Fibroblast of lung (primary cell): Measurements from ENCODE around the gene OSBPL6. TPM values are rescaled to one million over a fixed set of nuclear protein-coding genes. Genes with fewer than 3 reads are reported as not detected.

Experiments
- DNase-seq, 2 donors: peaks; one replicate each; pipeline versions ENCODE4 v3.0.0 to v3.0.0-alpha.2; 2010; ENCODE audit warnings: low read depth in 2 of 2
- H2AFZ ChIP-seq: 2 replicates; pipeline ENCODE4 v1.5.1; 2012; ENCODE audit warnings: low read length, control low read depth, inconsistent platforms
- H3K27ac ChIP-seq: 2 replicates; pipeline ENCODE4 v1.5.1; 2011; ENCODE audit warnings: low read length, control low read depth; ENCODE audit not compliant: insufficient read depth
- H3K27me3 ChIP-seq: 2 replicates; pipeline ENCODE4 v1.5.1; 2011; ENCODE audit warnings: mild to moderate bottlenecking, low read length; ENCODE audit not compliant: control insufficient read depth, insufficient read depth
- H3K36me3 ChIP-seq: 2 replicates; pipeline ENCODE4 v1.5.1; 2011; ENCODE audit warnings: low read length; ENCODE audit not compliant: control insufficient read depth, insufficient read depth
- H3K4me1 ChIP-seq: 2 replicates; pipeline ENCODE4 v1.5.1; 2011; ENCODE audit warnings: low read length; ENCODE audit not compliant: control insufficient read depth, insufficient read depth; ENCODE audit errors: extremely low read depth
- H3K4me2 ChIP-seq: 2 replicates; pipeline ENCODE4 v1.5.1; 2011; ENCODE audit warnings: low read length, control low read depth; ENCODE audit not compliant: insufficient read depth; ENCODE audit errors: extremely low read depth
- H3K4me3 ChIP-seq, 4 experiments: fragments of 200-600 bp in 1 of 4; sonication (generic) in 1 of 4; replicated peaks in 1 of 4; 2 replicates each; pipeline ENCODE4 v1.5.1; 2011 to 2016; ENCODE audit warnings: low read length in 4 of 4, low read depth in 3 of 4, mild to moderate bottlenecking in 3 of 4, control low read depth in 2 of 4, inconsistent platforms in 1 of 4, mixed read lengths in 1 of 4; ENCODE audit not compliant: insufficient read depth in 1 of 4; ENCODE audit errors: control extremely low read depth in 1 of 4
- H3K79me2 ChIP-seq: 2 replicates; pipeline ENCODE4 v1.5.1; 2012; ENCODE audit warnings: mild to moderate bottlenecking, low read length, inconsistent platforms; ENCODE audit not compliant: control insufficient read depth, insufficient read depth
- H3K9ac ChIP-seq: 2 replicates; pipeline ENCODE4 v1.5.1; 2011; ENCODE audit warnings: mild to moderate bottlenecking, low read length, control low read depth; ENCODE audit not compliant: insufficient read depth
- H3K9me3 ChIP-seq: 2 replicates; pipeline ENCODE4 v1.5.1; 2012; ENCODE audit warnings: low read depth, low read length; ENCODE audit not compliant: control insufficient read depth, insufficient read depth
- H4K20me1 ChIP-seq: 2 replicates; pipeline ENCODE4 v1.5.1; 2011; ENCODE audit warnings: low read length; ENCODE audit not compliant: control insufficient read depth, insufficient read depth; ENCODE audit errors: extremely low read depth
- CTCF ChIP-seq, 2 donors: IDR thresholded peaks in 1 of 2; conservative IDR thresholded peaks in 1 of 2; 1 replicate in 1 of 2; 2 replicates in 1 of 2; pipeline ENCODE4 v1.5.1; 2011 to 2012; ENCODE audit warnings: low read length in 2 of 2, control low read depth in 1 of 2, inconsistent platforms in 1 of 2, low read depth in 1 of 2, mild to moderate bottlenecking in 1 of 2
- EZH2 ChIP-seq: IDR thresholded peaks from 2 replicates; pipeline ENCODE4 v1.5.1; 2012; ENCODE audit warnings: low read length, control low read depth, mild to moderate bottlenecking; ENCODE audit errors: missing control alignments
- polyA plus RNA-seq, 2 donors: library from polyadenylated mRNA; depleted of rRNA in 1 of 2; stranded (reverse) in 1 of 2; unstranded in 1 of 2; fragments of >200 nt; gene quantifications; 2 replicates each; pipeline ENCODE4 v1.2.1, GENCODE V29; 2011 to 2012; ENCODE audit warnings: missing spikeins in 1 of 2
- total RNA-seq: library from RNA; depleted of rRNA; stranded (reverse); fragments of >200 nt; gene quantifications from 2 replicates; pipeline ENCODE4 v1.2.1, GENCODE V29; 2014

The OSBPL6 gene
- total and polyA plus RNA-seq, 2 donors (not counting 1 experiment from before 2014, with no cell fraction given) = 1.0 to 5.3 TPM

- no peaks in the 10 kb centered on the region for H3K9me3 ChIP-seq
- no peak overlapping the region for H2AFZ ChIP-seq
- no peak overlapping the region for H3K27ac ChIP-seq
- peak in 1 of 2 donors; percentile 45 for DNase-seq
- H3K9ac ChIP-seq = no peak overlapping the region
- H3K4me2 ChIP-seq = no peak overlapping the region
- H4K20me1 ChIP-seq = no peaks in the 10 kb centered on the region
- TF ChIP-seq EZH2 = no peak
- no peak for TF ChIP-seq CTCF (conservative IDR thresholded peaks at IDR 0.05 in 1 of 2, IDR thresholded peaks at IDR 0.05 in 1 of 2; ENCODE audit: low read depth in 1 of 2, low read length in 2 of 2)
- H3K4me3 ChIP-seq = no peak overlapping the region
- H3K27me3 ChIP-seq = no peaks in the 10 kb centered on the region
- no peaks in the 10 kb centered on the region for H3K36me3 ChIP-seq
- H3K4me1 ChIP-seq = no peaks in the 10 kb centered on the region
- no peaks in the 10 kb centered on the region for H3K79me2 ChIP-seq
Measured at GRCh38 chr2:178268435-178268834, 74.1 kb downstream of the OSBPL6 start.

DNA sequence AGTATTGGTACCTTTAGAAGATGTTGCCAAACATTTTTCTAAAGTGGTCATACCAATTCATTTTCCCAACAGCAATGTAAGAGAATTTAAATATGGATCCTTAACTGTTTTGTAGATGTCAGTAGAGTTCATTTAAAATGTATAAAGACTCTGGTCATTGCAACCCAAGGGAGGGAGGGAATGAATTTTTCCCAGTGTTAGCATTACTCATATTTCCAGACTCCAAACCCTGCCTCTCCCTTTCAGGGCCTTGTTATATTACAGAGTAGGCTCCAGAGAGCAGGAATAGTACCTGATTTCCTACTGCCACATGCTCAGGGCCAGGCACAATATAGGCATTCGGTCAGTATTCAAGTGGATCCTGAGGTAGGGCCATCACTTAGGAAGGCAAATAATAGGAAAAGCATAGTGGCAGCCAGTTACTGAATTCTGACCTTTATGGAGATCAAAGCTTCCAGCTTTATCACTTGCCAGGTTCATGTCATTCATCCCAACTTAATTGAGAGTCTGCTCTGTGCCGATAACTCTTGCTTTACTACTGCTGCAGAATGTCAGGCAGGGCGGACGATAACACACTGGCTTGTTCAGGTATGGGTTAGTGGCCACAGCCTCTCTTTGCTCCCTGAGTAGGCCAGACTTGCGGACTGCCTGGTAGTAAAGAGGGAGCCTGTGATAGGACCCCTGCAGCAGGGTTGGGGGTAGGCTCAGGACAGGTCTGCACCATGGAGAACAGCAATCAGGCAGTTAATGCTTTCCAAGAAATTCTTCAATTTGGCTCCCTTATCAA, 75.3 kb downstream of the OSBPL6 start:
- no peak for TF ChIP-seq EZH2
- TF ChIP-seq CTCF (conservative IDR thresholded peaks at IDR 0.05 in 1 of 2, IDR thresholded peaks at IDR 0.05 in 1 of 2; ENCODE audit: low read depth in 1 of 2, low read length in 2 of 2) = no peak
- no peaks in the 10 kb centered on the region for H3K27me3 ChIP-seq
- no peak overlapping the region for H2AFZ ChIP-seq
- H3K4me1 ChIP-seq = no peaks in the 10 kb centered on the region
- H4K20me1 ChIP-seq = no peaks in the 10 kb centered on the region
- no peaks in the 10 kb centered on the region for H3K79me2 ChIP-seq
- H3K27ac ChIP-seq = no peak overlapping the region
- no peak overlapping the region for H3K9ac ChIP-seq
- DNase-seq = no peak
- H3K4me3 ChIP-seq = no peak overlapping the region
- no peak overlapping the region for H3K4me2 ChIP-seq
- no peaks in the 10 kb centered on the region for H3K36me3 ChIP-seq
- H3K9me3 ChIP-seq = no peaks in the 10 kb centered on the region

- TF ChIP-seq EZH2 (no peak), CTCF (conservative IDR thresholded peaks at IDR 0.05 in 1 of 2, IDR thresholded peaks at IDR 0.05 in 1 of 2; ENCODE audit: low read depth in 1 of 2, low read length in 2 of 2) (no peak)
Measured at GRCh38 chr2:178270338-178270737, 76.0 kb downstream of the OSBPL6 start.

More at GRCh38 chr2:178270338-178270737, 76.0 kb downstream of the OSBPL6 start:
- no peaks in the 10 kb centered on the region for H3K27me3 ChIP-seq
- no peak overlapping the region for H3K4me2 ChIP-seq
- DNase-seq = no peak
- no peaks in the 10 kb centered on the region for H3K9me3 ChIP-seq
- no peak overlapping the region for H3K9ac ChIP-seq
- H4K20me1 ChIP-seq = no peaks in the 10 kb centered on the region
- no peaks in the 10 kb centered on the region for H3K36me3 ChIP-seq
- H3K79me2 ChIP-seq = no peaks in the 10 kb centered on the region
- H3K4me1 ChIP-seq = no peaks in the 10 kb centered on the region
- no peak overlapping the region for H3K27ac ChIP-seq
- H3K4me3 ChIP-seq = no peak overlapping the region
- no peak overlapping the region for H2AFZ ChIP-seq
